Ecto neural progenitor cell (in vitro differentiated cells): ENCODE measurements around the gene MBP.
"Not testable (repeated sequence)": the region's sequence is repeated elsewhere in the genome, so short reads cannot be mapped to it uniquely, and the experiment has no call there.

ENCODE experiments used
- DNase-seq: peaks from one replicate; pipeline ENCODE4 v3.0.0-alpha.2; 2018; ENCODE audit warnings: low spot score

MBP gene

DNA sequence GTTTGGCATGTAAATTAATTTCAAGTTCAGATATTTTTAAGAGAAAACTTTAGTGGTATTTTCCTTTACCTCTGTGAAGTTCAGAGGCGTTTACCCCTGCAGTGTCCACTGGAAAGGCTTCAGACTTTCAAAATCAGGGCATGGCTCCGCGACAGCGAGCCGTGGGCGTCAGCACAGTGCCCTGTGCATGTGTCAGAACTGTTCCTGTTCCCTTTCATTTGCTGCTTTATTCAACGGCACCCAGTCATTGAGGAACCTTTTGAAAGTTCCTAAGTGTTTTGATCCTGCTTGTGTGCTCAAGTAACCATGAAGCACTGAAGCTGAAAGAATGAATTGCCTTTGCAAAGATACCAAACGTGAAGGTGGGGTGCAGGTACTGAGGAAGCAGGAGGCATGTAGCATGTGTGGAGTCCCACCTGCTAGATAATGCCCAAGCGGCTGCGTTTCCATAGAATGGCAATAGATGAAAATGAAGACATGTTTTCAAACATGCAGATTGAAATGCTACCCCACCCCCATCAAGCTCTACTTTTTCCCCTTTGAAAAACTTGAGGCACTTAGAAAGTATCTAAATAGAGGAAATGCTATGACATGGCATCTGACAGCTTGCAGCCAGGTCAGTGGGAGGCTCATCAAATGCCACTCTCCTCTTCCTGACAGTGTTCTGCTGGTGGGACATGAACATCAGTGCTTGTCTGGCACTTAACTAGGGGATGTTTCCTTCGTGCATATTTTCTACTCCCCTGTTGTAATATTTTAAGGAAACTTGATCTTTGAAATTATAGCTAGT, 161.6 kb downstream of the MBP start:
- DNase-seq = peak; percentile 27

DNA sequence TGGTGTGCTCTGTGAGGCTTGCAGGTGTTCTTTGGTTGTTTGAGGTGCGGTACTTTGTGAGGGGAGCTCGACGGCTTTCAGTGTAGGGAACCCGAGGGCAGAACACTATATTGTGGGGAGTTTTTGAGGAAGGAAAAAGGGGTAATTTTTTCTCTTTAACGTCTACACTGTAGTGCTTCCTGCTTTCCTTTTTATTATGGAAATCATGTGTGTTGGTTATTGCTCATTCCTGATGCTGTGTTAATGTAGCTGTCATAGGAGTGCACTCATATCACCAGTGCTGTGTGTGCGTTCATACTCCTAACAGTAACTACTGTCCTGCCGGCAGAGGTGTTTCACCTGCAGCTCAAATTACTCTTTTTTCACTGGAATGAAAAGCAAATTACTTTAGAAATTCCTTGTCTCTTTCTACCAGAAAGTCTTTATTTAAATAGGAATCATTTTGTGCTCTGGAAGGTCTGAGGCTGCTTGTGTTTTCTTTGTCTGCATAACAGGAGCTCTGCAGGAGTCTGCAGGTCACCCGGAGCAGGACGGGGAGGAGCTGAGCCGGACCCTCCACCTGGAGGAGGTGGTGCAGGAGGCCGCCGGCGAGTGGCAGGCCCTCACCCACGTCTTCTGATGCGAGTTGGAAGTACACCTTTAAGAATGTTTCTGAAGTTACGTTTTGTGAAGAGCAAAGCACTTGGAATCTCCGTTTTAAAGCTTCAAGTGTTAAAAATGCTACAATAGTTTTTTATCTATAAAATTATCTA, 164.7 kb downstream of the MBP start:
- no peak for DNase-seq

DNA sequence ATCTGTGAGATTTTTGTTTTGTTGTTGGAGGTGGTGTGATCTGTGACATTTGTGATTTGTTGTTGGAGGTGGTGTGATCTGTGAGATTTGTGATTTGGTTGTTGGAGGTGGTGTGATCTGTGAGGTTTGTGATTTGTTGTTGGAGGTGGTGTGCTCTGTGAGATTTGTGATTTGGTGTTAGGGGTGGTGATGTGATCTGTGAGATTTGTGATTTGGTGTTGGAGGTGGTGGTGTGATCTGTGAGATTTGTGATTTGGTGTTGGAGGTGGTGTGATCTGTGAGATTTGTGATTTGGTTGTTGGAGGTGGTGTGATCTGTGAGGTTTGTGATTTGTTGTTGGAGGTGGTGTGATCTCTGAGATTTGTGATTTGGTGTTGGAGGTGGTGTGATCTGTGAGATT, 165.3 kb downstream of the MBP start:
- not testable (repeated sequence) for DNase-seq

DNA sequence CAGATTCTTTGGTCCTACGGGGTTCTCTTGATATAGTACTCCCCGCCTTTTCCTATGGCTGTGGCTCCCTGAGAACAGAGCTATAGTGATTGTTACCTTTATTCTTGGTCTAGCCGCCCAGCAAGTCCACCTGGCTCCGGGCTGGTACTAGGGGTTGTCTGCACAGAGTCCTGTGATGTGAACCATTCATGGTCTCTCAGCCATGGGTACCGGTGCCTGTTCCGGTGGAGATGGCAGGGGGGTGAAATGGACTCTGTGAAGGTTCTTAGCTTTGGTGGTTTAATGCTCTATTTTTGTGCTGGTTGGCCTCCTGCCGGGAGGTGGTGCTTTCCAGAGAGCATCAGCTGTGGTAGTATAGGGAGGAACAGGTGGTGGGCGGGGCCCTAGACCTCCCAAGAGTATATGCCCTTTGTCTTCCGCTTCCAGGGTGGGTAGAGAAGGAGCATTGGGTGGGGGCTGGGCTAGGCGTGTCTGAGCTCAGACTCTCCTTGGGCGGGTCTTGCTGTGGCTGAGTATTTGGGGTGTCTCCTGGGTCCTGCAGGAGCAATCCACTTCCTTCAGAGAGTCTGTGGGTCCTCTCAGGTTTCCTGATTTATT, 166.9 kb downstream of the MBP start:
- not testable (repeated sequence) for DNase-seq

DNA sequence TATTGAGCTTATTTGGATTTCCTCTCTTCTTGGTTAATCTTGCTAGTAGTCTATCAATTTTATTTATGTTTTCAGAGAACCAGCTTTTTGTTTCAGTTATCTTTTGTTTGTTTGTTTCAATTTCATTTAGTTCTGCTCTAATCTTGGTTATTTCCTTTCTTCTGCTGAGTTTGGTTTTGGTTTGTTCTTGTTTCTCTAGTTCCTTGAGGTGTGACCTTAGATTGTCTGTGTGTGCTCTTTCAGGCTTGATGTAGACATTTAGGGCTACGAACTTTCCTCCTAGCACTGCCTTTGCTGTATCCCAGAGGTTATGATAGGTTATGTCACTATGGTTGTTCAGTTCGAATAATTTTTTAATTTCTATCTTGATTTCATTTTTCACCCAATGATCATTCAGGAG, 168.6 kb downstream of the MBP start:
- DNase-seq = no peak

DNA sequence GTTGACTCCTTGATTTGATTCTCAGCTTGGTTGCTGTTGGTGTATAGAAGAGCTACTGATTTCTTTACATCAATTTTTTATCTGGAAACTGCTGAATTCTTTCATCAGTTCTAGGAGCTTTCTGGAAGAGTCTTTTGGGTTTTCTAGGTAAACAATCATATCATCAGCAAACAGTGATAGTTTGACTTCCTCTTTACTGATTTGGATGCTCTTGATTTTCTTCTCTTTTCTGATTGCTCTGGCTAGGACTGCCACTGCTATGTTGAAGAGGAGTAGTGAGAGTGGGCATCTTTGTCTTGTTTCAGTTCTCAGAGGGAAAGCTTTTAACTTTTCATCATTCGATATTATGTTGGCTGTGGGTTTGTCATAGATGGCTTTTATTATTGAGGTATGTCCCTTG, 169.7 kb downstream of the MBP start:
- no peak for DNase-seq

DNA sequence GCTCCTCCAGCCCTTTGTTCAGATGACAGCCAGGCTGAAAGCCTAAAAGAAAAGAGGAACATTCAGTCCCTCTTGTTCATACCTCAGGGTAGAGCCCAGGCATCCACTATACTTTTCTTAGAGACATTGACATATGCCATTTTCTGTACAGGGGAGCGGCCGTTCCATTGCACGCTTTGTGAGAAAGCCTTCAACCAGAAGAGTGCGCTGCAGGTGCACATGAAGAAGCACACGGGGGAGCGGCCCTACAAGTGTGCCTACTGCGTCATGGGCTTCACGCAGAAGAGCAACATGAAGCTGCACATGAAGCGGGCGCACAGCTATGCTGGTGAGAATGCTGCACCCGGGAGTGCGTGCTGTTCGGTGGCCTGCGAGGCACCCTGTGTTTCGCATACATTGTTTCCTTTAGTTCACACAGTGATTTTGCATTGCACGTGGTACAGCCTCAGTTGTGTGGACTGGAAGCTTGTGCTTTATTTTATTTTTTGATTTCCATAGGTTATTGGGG, 172.0 kb downstream of the MBP start:
- DNase-seq = no peak

DNA sequence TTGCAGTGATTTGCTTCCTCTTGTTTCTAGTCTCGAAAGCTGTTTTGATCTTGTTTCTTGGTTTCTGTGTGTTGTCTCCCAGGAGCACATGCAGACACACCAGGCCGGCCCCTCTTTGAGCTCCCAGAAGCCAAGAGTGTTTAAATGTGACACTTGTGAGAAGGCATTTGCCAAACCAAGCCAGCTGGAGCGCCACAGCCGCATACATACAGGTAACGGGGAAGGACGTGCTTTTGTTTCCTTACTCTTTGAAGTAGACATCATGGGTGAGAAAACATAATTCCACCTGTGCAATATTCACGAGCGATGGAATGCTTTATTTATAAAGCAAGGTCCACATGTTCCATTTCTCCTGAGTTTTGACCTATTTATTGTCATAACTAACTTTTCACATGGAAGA, 173.0 kb downstream of the MBP start:
- DNase-seq = no peak

DNA sequence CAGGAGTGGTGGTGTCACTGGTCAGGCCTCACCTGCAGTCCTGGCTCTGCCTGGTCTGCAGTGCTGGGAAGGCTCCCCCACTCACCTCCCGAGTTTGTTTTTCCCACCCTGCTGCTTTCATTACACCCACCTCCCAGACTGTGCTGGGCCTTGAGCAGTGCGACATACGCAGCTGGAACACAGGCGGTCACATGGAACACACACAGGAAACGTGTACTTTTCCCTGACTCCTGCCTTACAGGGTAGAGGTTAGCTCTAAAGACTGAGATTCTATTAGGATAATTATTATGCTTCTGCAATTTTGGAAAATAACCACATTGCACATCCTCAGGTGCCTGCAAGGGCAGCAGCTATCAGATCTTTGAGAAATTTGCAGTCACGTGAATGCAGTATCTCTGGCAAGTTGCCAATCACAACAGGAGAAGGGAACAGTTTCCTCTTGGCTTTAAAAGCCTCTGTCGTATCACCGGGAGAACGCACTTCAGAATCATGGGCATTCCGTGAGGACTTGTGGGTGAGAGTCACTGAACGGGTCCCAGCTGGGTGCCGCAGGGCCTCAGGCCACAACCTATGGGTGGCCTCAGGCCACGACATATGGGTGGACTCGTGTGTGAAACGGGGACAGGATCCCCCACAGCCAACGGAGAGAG, 173.8 kb downstream of the MBP start:
- no peak for DNase-seq

DNA sequence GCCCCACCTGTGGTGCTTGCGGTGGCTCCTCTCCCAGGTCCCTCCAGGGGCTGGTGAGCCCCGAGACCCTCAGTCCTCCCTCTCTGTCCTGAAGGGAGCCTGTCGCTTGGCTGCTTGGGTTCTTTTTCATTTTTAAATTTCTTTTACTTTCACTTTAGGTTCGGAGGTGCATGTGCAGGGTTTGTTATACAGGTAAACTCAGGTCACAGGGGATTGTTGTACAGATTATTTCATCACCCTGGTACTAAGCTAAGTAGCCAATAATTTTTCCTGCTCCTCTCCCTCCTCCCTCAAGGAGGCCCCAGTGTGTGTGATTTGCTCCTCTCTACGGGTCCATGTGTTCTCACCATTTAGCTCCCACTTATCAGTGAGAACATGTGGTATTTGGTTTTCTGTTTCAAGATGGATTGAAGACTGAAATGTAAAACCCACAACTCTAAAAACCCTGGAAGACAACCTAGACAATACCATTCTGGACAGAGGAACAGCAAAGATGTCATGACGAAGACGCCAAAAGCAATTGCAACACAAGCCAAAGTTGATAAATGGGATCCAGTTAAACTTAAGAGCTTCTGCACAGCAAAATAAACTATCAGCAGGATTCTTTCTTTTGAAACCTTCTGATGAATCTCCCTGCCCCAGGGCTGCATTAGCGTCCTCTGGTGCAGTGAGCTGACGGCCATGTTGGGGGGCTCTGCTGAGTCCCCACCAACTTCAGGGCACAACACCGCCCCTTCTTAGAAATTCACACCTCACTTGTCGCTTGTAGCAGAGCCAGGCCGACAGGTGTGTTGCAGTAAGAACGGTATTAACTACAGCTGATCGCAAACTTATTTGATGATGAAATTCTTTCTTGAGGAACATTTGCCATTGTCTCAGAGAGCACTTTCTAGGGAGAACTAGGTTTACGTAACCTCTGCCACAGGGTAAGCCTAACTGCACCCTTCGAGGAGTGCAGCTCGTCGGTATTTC, 174.9 kb downstream of the MBP start:
- DNase-seq = no peak

DNA sequence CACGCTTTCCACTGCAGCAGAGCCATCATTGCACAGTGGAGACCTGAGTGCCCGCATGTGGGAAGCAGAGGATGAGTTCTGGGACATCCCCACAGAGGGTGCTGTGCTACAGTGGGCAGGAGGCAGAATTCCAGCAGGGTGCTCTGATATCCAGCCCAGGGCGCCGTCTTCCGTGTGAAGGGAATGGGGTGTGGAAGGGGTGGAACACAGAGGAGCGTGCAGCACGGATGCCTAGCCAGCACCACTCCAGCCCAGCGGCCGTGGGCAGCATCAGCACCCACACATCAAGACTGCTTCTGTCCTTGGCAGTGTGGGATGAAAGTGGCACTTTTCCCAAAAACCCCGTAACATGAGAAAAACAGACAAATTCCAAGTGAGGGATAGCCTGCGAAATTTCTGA, 175.9 kb downstream of the MBP start:
- DNase-seq = no peak

DNA sequence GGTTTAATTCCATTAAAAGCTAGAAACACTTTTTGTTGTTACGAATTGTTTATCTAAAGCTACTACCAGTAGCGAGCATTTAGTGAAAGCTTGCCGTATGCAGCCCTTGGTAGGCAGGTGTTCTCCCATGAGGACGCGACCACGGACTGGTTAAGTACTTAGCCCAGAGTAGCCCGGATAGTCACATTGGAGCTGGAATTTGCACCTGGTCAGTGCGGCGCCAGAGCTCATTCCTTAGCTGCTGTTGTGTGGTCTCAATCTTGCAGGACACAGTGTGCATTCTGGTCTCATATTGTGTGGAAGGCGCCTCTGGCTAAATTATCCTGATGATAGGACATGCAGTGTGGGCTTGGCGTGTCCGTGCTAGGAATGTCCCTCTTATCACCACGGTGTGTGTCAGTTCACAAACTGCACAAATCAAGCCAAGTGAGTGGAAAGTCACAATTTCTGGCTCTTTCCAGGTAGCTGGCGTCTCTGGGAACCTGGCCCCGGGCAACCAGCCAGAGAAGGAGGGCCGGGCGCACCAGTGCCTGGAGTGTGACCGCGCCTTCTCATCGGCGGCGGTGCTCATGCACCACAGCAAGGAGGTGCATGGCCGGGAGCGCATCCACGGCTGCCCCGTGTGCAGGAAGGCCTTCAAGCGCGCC, 176.9 kb downstream of the MBP start:
- no peak for DNase-seq

DNA sequence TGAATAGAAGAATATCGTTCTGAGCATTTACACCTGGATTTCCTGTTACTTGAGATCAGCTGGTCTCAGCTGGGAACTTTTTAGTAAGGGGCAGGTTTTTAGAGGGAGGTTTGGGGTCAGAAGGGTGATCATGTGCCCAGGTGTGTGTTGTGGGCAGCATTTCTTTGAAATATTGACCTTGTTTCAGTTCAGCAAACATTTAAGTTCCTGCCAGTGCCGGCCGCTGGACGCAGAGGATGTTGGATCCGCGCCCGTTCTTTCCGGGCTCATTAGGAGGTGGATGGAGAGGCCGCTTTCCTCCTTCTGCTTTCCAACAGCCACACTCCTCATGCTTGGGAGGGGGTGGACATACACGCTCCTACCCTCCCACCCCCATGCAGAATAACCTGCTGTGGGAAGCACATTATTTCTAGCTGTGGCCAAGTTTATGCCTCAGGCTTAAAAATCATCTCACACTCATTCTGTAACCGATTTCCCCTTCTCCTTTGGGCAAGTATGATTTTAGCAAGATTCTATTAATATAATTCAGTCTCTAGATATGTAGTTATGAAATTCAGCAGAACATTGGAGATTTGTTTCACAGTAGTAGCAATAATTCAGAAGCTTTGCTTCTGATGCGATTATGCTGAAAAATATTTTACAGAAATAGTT, 178.9 kb downstream of the MBP start:
- DNase-seq = no peak

DNA sequence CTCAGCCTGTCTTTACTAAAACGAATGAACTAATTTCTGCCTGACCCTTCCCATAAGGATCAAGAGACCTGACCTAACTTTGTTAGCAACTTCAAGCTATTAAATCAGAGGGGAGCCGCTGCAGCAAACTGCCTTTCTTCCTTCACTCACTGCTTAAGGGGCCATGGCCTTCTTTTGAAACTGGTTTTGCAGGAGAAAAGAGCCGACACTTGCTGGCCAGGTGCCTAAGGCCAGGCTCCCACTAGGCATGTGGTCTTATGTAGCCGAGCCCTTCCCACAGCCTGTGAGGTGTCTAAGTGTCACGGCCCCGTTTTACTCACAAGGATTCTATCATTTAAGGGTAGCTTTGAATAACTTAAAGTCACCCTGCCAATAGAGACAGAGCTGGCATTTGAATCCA, 179.4 kb downstream of the MBP start:
- no peak for DNase-seq

DNA sequence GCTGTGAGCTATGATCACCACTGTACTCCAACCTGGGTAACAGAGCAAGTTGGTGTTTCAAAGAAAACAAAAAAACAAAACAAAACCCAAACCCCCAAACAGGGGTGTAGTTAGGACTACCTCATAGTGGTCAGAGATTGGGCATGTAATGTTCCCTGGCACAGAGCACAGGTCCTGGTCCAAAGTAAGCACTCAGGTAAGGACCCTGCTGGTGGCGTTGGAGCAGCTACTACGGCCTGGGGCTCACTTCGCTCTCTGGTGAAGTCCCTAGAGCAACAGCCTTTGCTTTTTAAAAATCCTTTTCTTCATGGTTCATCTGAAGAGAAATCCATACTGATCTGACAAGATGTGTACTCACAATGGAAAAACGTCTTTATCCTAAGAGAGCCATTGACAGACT, 179.8 kb downstream of the MBP start:
- no peak for DNase-seq

DNA sequence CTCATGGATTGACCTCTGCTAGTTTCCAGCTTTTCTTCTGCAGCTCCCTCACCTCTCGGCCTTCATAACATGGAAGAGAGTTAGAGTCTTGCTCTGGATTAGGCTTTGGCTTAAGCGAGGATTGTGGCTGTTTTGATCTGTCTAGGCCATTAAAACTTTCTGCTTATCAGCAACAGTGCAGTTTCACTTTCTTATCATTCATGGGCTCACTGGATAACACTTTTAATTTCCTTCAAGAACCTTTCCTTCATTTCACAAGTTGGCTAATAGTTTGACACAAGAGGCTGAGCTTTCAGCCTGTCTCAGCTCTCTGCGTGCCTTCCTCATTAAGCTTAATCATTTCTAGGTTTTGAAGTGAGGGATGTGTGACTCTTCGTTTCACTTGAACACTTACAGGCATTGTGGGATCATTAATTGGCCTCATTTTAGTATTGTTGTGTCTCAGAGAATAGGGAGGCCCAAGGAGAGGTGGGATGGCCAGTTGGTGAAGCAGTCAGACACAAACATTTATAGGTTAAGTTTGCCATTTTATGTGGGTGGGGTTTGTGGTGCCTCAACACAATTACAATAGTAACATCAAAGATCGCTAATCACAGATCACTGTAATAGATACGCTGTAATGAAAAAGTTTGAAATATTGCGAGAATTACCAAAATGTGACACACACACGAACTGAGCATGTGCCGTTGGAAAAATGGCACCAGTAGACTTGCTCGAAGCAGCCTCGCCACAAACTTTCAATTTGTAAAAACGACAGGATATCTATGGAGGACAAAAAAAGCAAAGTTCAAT, 180.9 kb downstream of the MBP start:
- DNase-seq = no peak

DNA sequence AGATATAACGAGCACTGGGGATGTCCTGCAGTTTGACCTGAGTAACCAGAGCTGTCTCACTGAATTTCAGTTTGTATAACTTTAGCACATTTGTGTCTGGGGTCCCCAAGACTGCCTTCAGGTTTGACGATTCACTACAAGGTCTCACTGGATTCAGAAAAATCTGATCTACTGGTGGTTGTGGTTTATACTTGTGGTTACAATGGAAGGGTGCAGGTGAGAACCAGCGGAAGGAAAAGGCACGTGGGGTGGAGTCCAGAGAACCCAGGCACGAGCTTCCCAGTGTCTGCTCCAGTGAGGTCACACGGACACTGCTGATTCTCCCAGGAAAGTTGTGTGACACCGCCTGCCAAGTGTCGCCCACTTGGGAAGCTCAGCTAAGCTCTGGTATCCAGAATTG, 184.2 kb downstream of the MBP start:
- no peak for DNase-seq

DNA sequence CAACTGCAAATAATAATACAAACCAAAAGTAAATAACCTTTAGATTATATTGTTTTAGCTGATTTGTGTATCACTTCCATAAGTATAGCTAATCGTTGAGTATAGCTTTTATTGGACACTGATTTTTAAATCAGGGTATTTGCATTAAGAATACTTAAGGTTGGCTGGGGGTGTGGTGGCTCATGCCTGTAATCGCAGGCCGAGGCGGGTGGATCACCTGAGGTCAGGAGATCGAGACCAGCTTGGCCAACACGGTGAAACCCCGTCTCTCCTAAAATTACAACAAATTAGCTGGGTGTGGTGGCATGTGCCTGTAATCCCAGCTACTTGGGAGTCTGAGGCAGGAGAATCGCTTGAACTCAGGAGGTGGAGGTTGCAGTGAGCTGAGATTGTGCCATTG, 188.2 kb downstream of the MBP start:
- not testable (repeated sequence) for DNase-seq

DNA sequence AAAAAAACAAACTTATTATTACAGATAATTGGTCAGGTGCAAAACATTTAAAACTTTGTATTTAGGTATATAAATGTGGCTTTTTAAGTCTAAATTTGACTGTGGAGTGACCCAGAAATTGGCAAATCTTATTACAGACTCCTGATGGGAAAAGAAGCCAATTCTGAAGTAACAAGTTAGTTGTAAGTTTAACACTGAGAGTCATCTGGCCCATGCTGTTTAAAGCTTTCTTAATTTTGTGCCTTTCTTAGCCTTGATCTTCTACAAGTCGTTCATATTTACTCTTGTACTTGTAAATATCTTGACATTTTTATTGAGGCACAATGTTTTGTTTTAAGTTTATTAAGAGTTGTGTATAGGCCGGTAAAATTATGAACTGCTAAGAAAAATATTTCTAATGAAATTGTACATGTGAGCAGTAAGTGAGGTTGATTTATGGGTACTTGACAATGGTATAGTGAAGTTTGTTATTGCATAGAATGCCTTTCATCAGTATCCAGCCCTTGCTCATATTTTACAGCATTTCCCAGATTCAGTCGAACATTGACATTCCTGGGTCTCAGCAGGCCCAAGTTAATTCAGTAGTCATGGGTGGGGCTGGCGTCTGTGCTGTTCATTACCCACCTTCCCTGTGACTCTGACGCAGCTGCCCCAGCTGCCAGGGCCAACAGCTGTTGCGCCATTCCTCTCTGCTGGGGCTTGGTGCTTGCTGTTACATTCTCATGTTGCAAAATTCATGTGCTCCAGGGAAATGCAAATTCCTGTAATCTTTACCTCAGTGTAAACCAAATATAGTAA, 188.8 kb downstream of the MBP start:
- DNase-seq = no peak
